ENCODE measurements around the gene LVRN.

DNA sequence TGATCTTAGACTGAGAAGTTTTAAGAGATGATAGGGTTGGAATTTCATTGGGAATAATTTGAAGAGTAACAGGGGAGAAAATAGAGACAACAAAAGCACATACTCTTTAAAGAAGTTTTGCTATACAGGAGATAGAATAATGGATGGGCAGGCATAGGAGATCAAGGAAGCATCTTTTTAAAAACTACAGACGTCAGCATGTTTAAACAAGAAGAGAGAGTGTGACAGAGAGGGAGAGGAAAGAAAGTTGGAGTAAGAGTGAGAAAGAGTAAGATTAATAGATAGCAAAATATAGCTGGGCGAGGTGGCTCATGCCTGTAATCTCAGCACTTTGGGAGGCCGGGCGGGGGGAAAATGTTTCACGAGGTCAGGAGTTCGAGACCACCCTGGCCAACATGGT is 5.3 kb upstream of the LVRN start:
- TF ChIP-seq, protein P1, sequence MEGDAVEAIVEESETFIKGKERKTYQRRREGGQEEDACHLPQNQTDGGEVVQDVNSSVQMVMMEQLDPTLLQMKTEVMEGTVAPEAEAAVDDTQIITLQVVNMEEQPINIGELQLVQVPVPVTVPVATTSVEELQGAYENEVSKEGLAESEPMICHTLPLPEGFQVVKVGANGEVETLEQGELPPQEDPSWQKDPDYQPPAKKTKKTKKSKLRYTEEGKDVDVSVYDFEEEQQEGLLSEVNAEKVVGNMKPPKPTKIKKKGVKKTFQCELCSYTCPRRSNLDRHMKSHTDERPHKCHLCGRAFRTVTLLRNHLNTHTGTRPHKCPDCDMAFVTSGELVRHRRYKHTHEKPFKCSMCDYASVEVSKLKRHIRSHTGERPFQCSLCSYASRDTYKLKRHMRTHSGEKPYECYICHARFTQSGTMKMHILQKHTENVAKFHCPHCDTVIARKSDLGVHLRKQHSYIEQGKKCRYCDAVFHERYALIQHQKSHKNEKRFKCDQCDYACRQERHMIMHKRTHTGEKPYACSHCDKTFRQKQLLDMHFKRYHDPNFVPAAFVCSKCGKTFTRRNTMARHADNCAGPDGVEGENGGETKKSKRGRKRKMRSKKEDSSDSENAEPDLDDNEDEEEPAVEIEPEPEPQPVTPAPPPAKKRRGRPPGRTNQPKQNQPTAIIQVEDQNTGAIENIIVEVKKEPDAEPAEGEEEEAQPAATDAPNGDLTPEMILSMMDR (IDR thresholded peaks at IDR 0.05) = no peak
- no peak for TF ChIP-seq POLR2A (IDR thresholded peaks at IDR 0.05)
